ENCODE measurements around the gene P2RX3. TPM values are rescaled to one million over a fixed set of nuclear protein-coding genes. Genes with fewer than 3 reads are reported as not detected.

Gene P2RX3
- total RNA-seq, 1 donor from 2014 or later = 2.0 TPM

- no peak for DNase-seq (ENCODE audit: low spot score in 2 of 2, unreplicated experiment in 2 of 2)
- no peak for TF ChIP-seq CTCF (IDR thresholded peaks at IDR 0.05; ENCODE audit: unreplicated experiment)
- Mint-ChIP-seq H3K27me3 (ENCODE audit: low read depth) (peaks cover 22% of the 10 kb centered on the region), H3K36me3 (no peaks in the 10 kb centered on the region), H3K9me3 (no peaks in the 10 kb centered on the region), H3K27ac (no peak overlapping the region), H3K4me1 (peaks cover 3% of the 10 kb centered on the region), H3K4me3 (no peak overlapping the region)
Observed at GRCh38 chr11:57361926-57362325, 23.8 kb downstream of the P2RX3 start.

GRCh38 chr11:57363131-57364080, 25.3 kb downstream of the P2RX3 start:
- no peak overlapping the region for H3K27ac Mint-ChIP-seq
- no peak for TF ChIP-seq CTCF (IDR thresholded peaks at IDR 0.05; ENCODE audit: unreplicated experiment)
- no peak for DNase-seq (ENCODE audit: low spot score in 2 of 2, unreplicated experiment in 2 of 2)
- H3K4me1 Mint-ChIP-seq = peaks cover 3% of the 10 kb centered on the region
- H3K4me3 Mint-ChIP-seq = no peak overlapping the region
- H3K9me3 Mint-ChIP-seq = no peaks in the 10 kb centered on the region
- peaks cover 22% of the 10 kb centered on the region for H3K27me3 Mint-ChIP-seq (ENCODE audit: low read depth)
- no peaks in the 10 kb centered on the region for H3K36me3 Mint-ChIP-seq

- Mint-ChIP-seq H3K4me1 (no peaks in the 10 kb centered on the region), H3K4me3 (no peak overlapping the region), H3K27me3 (ENCODE audit: low read depth) (peaks cover 22% of the 10 kb centered on the region), H3K9me3 (no peaks in the 10 kb centered on the region), H3K36me3 (no peaks in the 10 kb centered on the region), H3K27ac (no peak overlapping the region)
- DNase-seq (ENCODE audit: low spot score in 2 of 2, unreplicated experiment in 2 of 2) = no peak
- TF ChIP-seq CTCF (IDR thresholded peaks at IDR 0.05; ENCODE audit: unreplicated experiment) = no peak
Observed at GRCh38 chr11:57364851-57365660, 26.9 kb downstream of the P2RX3 start.

GRCh38 chr11:57368106-57368844, 30.1 kb downstream of the P2RX3 start:
- DNase-seq (ENCODE audit: low spot score in 2 of 2, unreplicated experiment in 2 of 2) = no peak
- no peaks in the 10 kb centered on the region for H3K4me1 Mint-ChIP-seq
- H3K27me3 Mint-ChIP-seq (ENCODE audit: low read depth) = peaks cover 20% of the 10 kb centered on the region
- TF ChIP-seq CTCF (IDR thresholded peaks at IDR 0.05; ENCODE audit: unreplicated experiment) = no peak
- no peak overlapping the region for H3K27ac Mint-ChIP-seq
- no peak overlapping the region for H3K4me3 Mint-ChIP-seq
- no peaks in the 10 kb centered on the region for H3K36me3 Mint-ChIP-seq
- H3K9me3 Mint-ChIP-seq = no peaks in the 10 kb centered on the region

GRCh38 chr11:57368845-57369232, 30.7 kb downstream of the P2RX3 start:
- Mint-ChIP-seq H3K4me1 (no peaks in the 10 kb centered on the region), H3K9me3 (peaks cover 3% of the 10 kb centered on the region), H3K4me3 (no peak overlapping the region), H3K27ac (no peak overlapping the region), H3K27me3 (ENCODE audit: low read depth) (peaks cover 19% of the 10 kb centered on the region), H3K36me3 (no peaks in the 10 kb centered on the region)
- no peak for DNase-seq (ENCODE audit: low spot score in 2 of 2, unreplicated experiment in 2 of 2)
- TF ChIP-seq CTCF (IDR thresholded peaks at IDR 0.05; ENCODE audit: unreplicated experiment) = no peak
